ENCODE results near the gene SMR3A. TPM values are rescaled to one million over a fixed set of nuclear protein-coding genes. Genes with fewer than 3 reads are reported as not detected.

Gene SMR3A
- not detected in 2 replicates for total RNA-seq (2014; rRNA removed)
- not detected for Bru-seq, nascent RNA
- BruChase-seq, experiment 1, labeled RNA remaining after a 6-hour chase: not detected
- not detected for BruChase-seq, experiment 2, labeled RNA remaining after a 2-hour chase
- long read RNA-seq: 0 reads

- Histone ChIP-seq H3K9me3 (ENCODE audit: low read length) (no peaks in the 10 kb centered on the region), H3K27ac (ENCODE audit: low read length) (no peak within 1 kb of the TSS), H3K4me1 (ENCODE audit: insufficient read depth, low read length) (no peaks in the 10 kb centered on the region), H3K4me2 (ENCODE audit: low read length) (no peak within 1 kb of the TSS), H3K79me2 (ENCODE audit: low read length) (no peaks in the 10 kb centered on the region), H4K20me1 (ENCODE audit: low read length) (no peaks in the 10 kb centered on the region), H3K4me3 (ENCODE audit: low read length) (no peak within 1 kb of the TSS), H3K27me3 (ENCODE audit: low read length) (peaks cover 53% of the 10 kb centered on the region), H3K9me2 (replicated peaks; ENCODE audit: low read length) (no peaks in the 10 kb centered on the region), H3K9ac (ENCODE audit: low read length) (no peak within 1 kb of the TSS), H2AFZ (ENCODE audit: low read length) (no peak within 1 kb of the TSS), H3K36me3 (ENCODE audit: low read depth, low read length) (no peaks in the 10 kb centered on the region), H3F3A (ENCODE audit: low read length, unreplicated experiment) (no peaks in the 10 kb centered on the region)
- BruUV-seq (replicated peaks): no TSS peak
- intact Hi-C loops (cut with micrococcal nuclease): no loop called here
- POLR2A ChIA-PET (ENCODE audit: unreplicated experiment): no interaction called here
- DNase-seq (no peak), ATAC-seq (no peak)
- no peak for TF ChIP-seq EZH2phosphoT487 (IDR thresholded peaks at IDR 0.05; ENCODE audit: borderline replicate concordance, low read length)
- no peak for TF ChIP-seq CTCF (conservative IDR thresholded peaks at IDR 0.05; ENCODE audit: low read depth, low read length)
- no peak for TF ChIP-seq EZH2 (IDR thresholded peaks at IDR 0.05; ENCODE audit: low read length, unreplicated experiment)
- CTCF ChIA-PET: no interaction called here
Measured at GRCh38 chr4:70360460-70360859, at the start of gene SMR3A. TSS of gene SMR3A (plus strand) at chr4:70360760. CDS start at chr4:70362116, 1,356 bp downstream.

GRCh38 chr4:70313736-70314135 lies 46.8 kb upstream of the SMR3A start:
- Histone ChIP-seq H4K20me1 (ENCODE audit: low read length) (no peaks in the 10 kb centered on the region), H3K4me3 (ENCODE audit: low read length) (no peak overlapping the region), H3K9me2 (replicated peaks; ENCODE audit: low read length) (no peaks in the 10 kb centered on the region), H3K9me3 (ENCODE audit: low read length) (no peaks in the 10 kb centered on the region), H3K27me3 (ENCODE audit: low read length) (peaks cover 7% of the 10 kb centered on the region; the same call in 1 of the 2 replicates), H3F3A (ENCODE audit: low read length, unreplicated experiment) (no peaks in the 10 kb centered on the region), H3K9ac (ENCODE audit: low read length) (no peak overlapping the region), H3K27ac (ENCODE audit: low read length) (no peak overlapping the region), H3K4me1 (ENCODE audit: insufficient read depth, low read length) (no peaks in the 10 kb centered on the region), H2AFZ (ENCODE audit: low read length) (no peak overlapping the region), H3K36me3 (ENCODE audit: low read depth, low read length) (no peaks in the 10 kb centered on the region), H3K4me2 (ENCODE audit: low read length) (no peak overlapping the region), H3K79me2 (ENCODE audit: low read length) (no peaks in the 10 kb centered on the region)
- ChIA-PET CTCF (no interaction called here), POLR2A (ENCODE audit: unreplicated experiment) (no interaction called here)
- no TSS peak for BruUV-seq (replicated peaks)
- ATAC-seq (no peak), DNase-seq (no peak)
- TF ChIP-seq CTCF (conservative IDR thresholded peaks at IDR 0.05; ENCODE audit: low read depth, low read length) (no peak), EZH2 (IDR thresholded peaks at IDR 0.05; ENCODE audit: low read length, unreplicated experiment) (no peak), EZH2phosphoT487 (IDR thresholded peaks at IDR 0.05; ENCODE audit: borderline replicate concordance, low read length) (no peak)
- intact Hi-C loops (cut with micrococcal nuclease): no loop called here

- DNase-seq (peak; percentile 21), ATAC-seq (no peak)
- H3K36me3 ChIP-seq (ENCODE audit: low read depth, low read length): no peaks in the 10 kb centered on the region
- intact Hi-C loops (cut with micrococcal nuclease): loop anchor here (2.0 kb wide), 1 partner anchor 189 kb away; no protein-coding TSS in a partner anchor
- H3F3A ChIP-seq (ENCODE audit: low read length, unreplicated experiment): no peaks in the 10 kb centered on the region
- no peak overlapping the region for H3K4me2 ChIP-seq (ENCODE audit: low read length)
- H3K79me2 ChIP-seq (ENCODE audit: low read length): no peaks in the 10 kb centered on the region
- ChIA-PET POLR2A (ENCODE audit: unreplicated experiment) (no interaction called here), CTCF (no interaction called here)
- BruUV-seq (replicated peaks): no TSS peak
- no peaks in the 10 kb centered on the region for H4K20me1 ChIP-seq (ENCODE audit: low read length)
- H3K9ac ChIP-seq (ENCODE audit: low read length): no peak overlapping the region
- peaks cover 7% of the 10 kb centered on the region; the same call in 1 of the 2 replicates for H3K27me3 ChIP-seq (ENCODE audit: low read length)
- no peak overlapping the region for H2AFZ ChIP-seq (ENCODE audit: low read length)
- H3K4me1 ChIP-seq (ENCODE audit: insufficient read depth, low read length): no peaks in the 10 kb centered on the region
- H3K9me2 ChIP-seq (replicated peaks; ENCODE audit: low read length): no peaks in the 10 kb centered on the region
- H3K27ac ChIP-seq (ENCODE audit: low read length): no peak overlapping the region
- TF ChIP-seq EZH2 (IDR thresholded peaks at IDR 0.05; ENCODE audit: low read length, unreplicated experiment) (no peak), CTCF (conservative IDR thresholded peaks at IDR 0.05; ENCODE audit: low read depth, low read length) (peak; percentile 27; the same call in 1 of the 2 replicates)
- no peaks in the 10 kb centered on the region for H3K9me3 ChIP-seq (ENCODE audit: low read length)
- no peak overlapping the region for H3K4me3 ChIP-seq (ENCODE audit: low read length)
Measured at GRCh38 chr4:70315928-70316327, 44.6 kb upstream of the SMR3A start.

Data from PC-3 (cell line).